ENCODE data around the gene WIPF3.
"Not testable (repeated sequence)": the region's sequence is repeated elsewhere in the genome, so short reads cannot be mapped to it uniquely, and the experiment has no call there.

Gene WIPF3

GRCh38 chr7:29885626-29886025, 79.3 kb downstream of the WIPF3 start:
- no peak overlapping the region for H3K4me3 ChIP-seq (ENCODE audit: low read depth, low read length)
- in situ Hi-C loops (cut with HindIII; ENCODE audit: low sequenced_read_pairs) = no loop called here
- DNase-seq (ENCODE audit: low read depth, low spot score) = no peak
- no peak for TF ChIP-seq CTCF (IDR thresholded peaks at IDR 0.05; ENCODE audit: low read depth, low read length)

- no peak overlapping the region for H3K4me3 ChIP-seq (ENCODE audit: low read depth, low read length)
- no peak for DNase-seq (ENCODE audit: low read depth, low spot score)
- in situ Hi-C loops (cut with HindIII; ENCODE audit: low sequenced_read_pairs) = no loop called here
- no peak for TF ChIP-seq CTCF (IDR thresholded peaks at IDR 0.05; ENCODE audit: low read depth, low read length)
Measured at GRCh38 chr7:29886827-29887226, 80.5 kb downstream of the WIPF3 start.

- DNase-seq (ENCODE audit: low read depth, low spot score) = no peak
- no peak overlapping the region for H3K4me3 ChIP-seq (ENCODE audit: low read depth, low read length)
- in situ Hi-C loops (cut with HindIII; ENCODE audit: low sequenced_read_pairs) = no loop called here
- no peak for TF ChIP-seq CTCF (IDR thresholded peaks at IDR 0.05; ENCODE audit: low read depth, low read length)
Measured at GRCh38 chr7:29888006-29888405, 81.7 kb downstream of the WIPF3 start.

- in situ Hi-C loops (cut with HindIII; ENCODE audit: low sequenced_read_pairs) = no loop called here
- TF ChIP-seq CTCF (IDR thresholded peaks at IDR 0.05; ENCODE audit: low read depth, low read length) = no peak
- no peak overlapping the region for H3K4me3 ChIP-seq (ENCODE audit: low read depth, low read length)
- no peak for DNase-seq (ENCODE audit: low read depth, low spot score)
Measured at GRCh38 chr7:29889288-29889687, 83.0 kb downstream of the WIPF3 start.

GRCh38 chr7:29890251-29890650, 83.9 kb downstream of the WIPF3 start:
- no peak for TF ChIP-seq CTCF (IDR thresholded peaks at IDR 0.05; ENCODE audit: low read depth, low read length)
- in situ Hi-C loops (cut with HindIII; ENCODE audit: low sequenced_read_pairs) = no loop called here
- no peak for DNase-seq (ENCODE audit: low read depth, low spot score)

GRCh38 chr7:29890786-29891185, 84.5 kb downstream of the WIPF3 start:
- H3K4me3 ChIP-seq (ENCODE audit: low read depth, low read length); in situ Hi-C loops (cut with HindIII; ENCODE audit: low sequenced_read_pairs); DNase-seq (ENCODE audit: low read depth, low spot score): not testable (repeated sequence)

More at GRCh38 chr7:29890251-29890650, 83.9 kb downstream of the WIPF3 start:
- no peak overlapping the region for H3K4me3 ChIP-seq (ENCODE audit: low read depth, low read length)

- TF ChIP-seq CTCF (IDR thresholded peaks at IDR 0.05; ENCODE audit: low read depth, low read length) = no peak
- in situ Hi-C loops (cut with HindIII; ENCODE audit: low sequenced_read_pairs) = no loop called here
- DNase-seq (ENCODE audit: low read depth, low spot score) = no peak
- H3K4me3 ChIP-seq (ENCODE audit: low read depth, low read length) = no peak overlapping the region
Measured at GRCh38 chr7:29891766-29892165, 85.5 kb downstream of the WIPF3 start.
